Loucy (cell line): ENCODE results near the gene FLCN.

ENCODE experiments used
- H2AFZ ChIP-seq: fragments of 200-600 bp; sonication (generic); 2 replicates; pipeline ENCODE4 v1.6.0; 2016; ENCODE audit warnings: antibody characterized with exemption, mild to moderate bottlenecking, low read length, moderate library complexity
- H3F3A ChIP-seq: fragments of 200-600 bp; 2 replicates; pipeline ENCODE4 v1.6.0; 2016; ENCODE audit warnings: antibody characterized with exemption, low read depth, mild to moderate bottlenecking
- H3K27me3 ChIP-seq: fragments of 200-600 bp; sonication (generic); 2 replicates; pipeline ENCODE4 v1.6.1; 2014; ENCODE audit warnings: low read length, mild to moderate bottlenecking; ENCODE audit not compliant: insufficient read depth, poor library complexity, severe bottlenecking
- H3K36me3 ChIP-seq: fragments of 200-600 bp; sonication (generic); 2 replicates; pipeline ENCODE4 v1.6.1; 2016; ENCODE audit warnings: low read length; ENCODE audit not compliant: insufficient read depth
- H3K4me1 ChIP-seq: fragments of 200-600 bp; sonication (generic); 2 replicates; pipeline ENCODE4 v1.5.1; 2014; ENCODE audit warnings: low read length, mild to moderate bottlenecking; ENCODE audit not compliant: insufficient read depth, poor library complexity, severe bottlenecking
- H3K4me2 ChIP-seq: fragments of 200-600 bp; sonication (generic); 2 replicates; pipeline ENCODE4 v1.6.0; 2014; ENCODE audit warnings: antibody characterized with exemption, low read length, low read depth, mild to moderate bottlenecking; ENCODE audit not compliant: poor library complexity, severe bottlenecking
- H3K4me3 ChIP-seq: fragments of 200-600 bp; sonication (generic); 2 replicates; pipeline ENCODE4 v1.5.1; 2014; ENCODE audit warnings: low read length, mild to moderate bottlenecking, mixed read lengths; ENCODE audit not compliant: poor library complexity, severe bottlenecking
- H3K79me2 ChIP-seq: fragments of 200-600 bp; sonication (generic); 2 replicates; pipeline ENCODE4 v1.6.1; 2014; ENCODE audit warnings: low read length; ENCODE audit not compliant: insufficient read depth
- H3K9ac ChIP-seq: fragments of 200-600 bp; sonication (generic); 2 replicates; pipeline ENCODE4 v1.6.0; 2014; ENCODE audit warnings: mild to moderate bottlenecking, low read depth, low read length, moderate library complexity; ENCODE audit not compliant: poor library complexity, severe bottlenecking
- H3K9me2 ChIP-seq: fragments of 200-600 bp; sonication (generic); replicated peaks from 2 replicates; pipeline ENCODE4 v1.6.1; 2016; ENCODE audit warnings: low read depth, low read length, mixed read lengths
- H3K9me3 ChIP-seq: fragments of 200-600 bp; sonication (generic); 2 replicates; pipeline ENCODE4 v1.6.1; 2014; ENCODE audit warnings: mild to moderate bottlenecking, antibody characterized with exemption, low read length, low read depth; ENCODE audit not compliant: insufficient read depth
- H4K20me1 ChIP-seq: fragments of 200-600 bp; sonication (generic); 2 replicates; pipeline ENCODE4 v1.6.0; 2014; ENCODE audit warnings: antibody characterized with exemption, low read length, mild to moderate bottlenecking; ENCODE audit not compliant: insufficient read depth, poor library complexity, severe bottlenecking
- EZH2phosphoT487 ChIP-seq: fragments of 200-600 bp; IDR thresholded peaks from 2 replicates; pipeline ENCODE4 v1.6.1; 2018; ENCODE audit warnings: antibody characterized with exemption, mild to moderate bottlenecking, moderate library complexity, borderline replicate concordance
- TF ChIP-seq, protein P1 (sequence below): fragments of 200-600 bp; sonication (generic); conservative IDR thresholded peaks from 2 replicates; pipeline ENCODE4 v1.5.1; 2014; ENCODE audit warnings: mild to moderate bottlenecking, antibody characterized with exemption, low read length

FLCN gene, protein sequence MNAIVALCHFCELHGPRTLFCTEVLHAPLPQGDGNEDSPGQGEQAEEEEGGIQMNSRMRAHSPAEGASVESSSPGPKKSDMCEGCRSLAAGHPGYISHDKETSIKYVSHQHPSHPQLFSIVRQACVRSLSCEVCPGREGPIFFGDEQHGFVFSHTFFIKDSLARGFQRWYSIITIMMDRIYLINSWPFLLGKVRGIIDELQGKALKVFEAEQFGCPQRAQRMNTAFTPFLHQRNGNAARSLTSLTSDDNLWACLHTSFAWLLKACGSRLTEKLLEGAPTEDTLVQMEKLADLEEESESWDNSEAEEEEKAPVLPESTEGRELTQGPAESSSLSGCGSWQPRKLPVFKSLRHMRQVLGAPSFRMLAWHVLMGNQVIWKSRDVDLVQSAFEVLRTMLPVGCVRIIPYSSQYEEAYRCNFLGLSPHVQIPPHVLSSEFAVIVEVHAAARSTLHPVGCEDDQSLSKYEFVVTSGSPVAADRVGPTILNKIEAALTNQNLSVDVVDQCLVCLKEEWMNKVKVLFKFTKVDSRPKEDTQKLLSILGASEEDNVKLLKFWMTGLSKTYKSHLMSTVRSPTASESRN

GRCh38 chr17:17237026-17237799, at the start of gene FLCN:
Gene FLCN, minus strand, starts transcription at chr17:17237168. Its CDS starts 9,031 bp downstream, at chr17:17228137.
- no peaks in the 10 kb centered on the region for H3K27me3 ChIP-seq
- H3K9ac ChIP-seq: peak within 1 kb of the TSS; percentile 88
- no peaks in the 10 kb centered on the region for H4K20me1 ChIP-seq
- no peaks in the 10 kb centered on the region; the same call in 1 of the 2 replicates for H3F3A ChIP-seq
- H3K79me2 ChIP-seq: peaks cover 31% of the 10 kb centered on the region; the same call in 1 of the 2 replicates
- peak within 1 kb of the TSS; percentile 90 for H3K4me3 ChIP-seq
- H3K4me2 ChIP-seq: peak within 1 kb of the TSS; percentile 75
- no peaks in the 10 kb centered on the region for H3K9me2 ChIP-seq
- H3K4me1 ChIP-seq: peaks cover 21% of the 10 kb centered on the region
- H3K36me3 ChIP-seq: no peaks in the 10 kb centered on the region
- H3K9me3 ChIP-seq: no peaks in the 10 kb centered on the region
- peak within 1 kb of the TSS; percentile 99 for H2AFZ ChIP-seq
- TF ChIP-seq EZH2phosphoT487: no peak
- TF ChIP-seq, protein P1, sequence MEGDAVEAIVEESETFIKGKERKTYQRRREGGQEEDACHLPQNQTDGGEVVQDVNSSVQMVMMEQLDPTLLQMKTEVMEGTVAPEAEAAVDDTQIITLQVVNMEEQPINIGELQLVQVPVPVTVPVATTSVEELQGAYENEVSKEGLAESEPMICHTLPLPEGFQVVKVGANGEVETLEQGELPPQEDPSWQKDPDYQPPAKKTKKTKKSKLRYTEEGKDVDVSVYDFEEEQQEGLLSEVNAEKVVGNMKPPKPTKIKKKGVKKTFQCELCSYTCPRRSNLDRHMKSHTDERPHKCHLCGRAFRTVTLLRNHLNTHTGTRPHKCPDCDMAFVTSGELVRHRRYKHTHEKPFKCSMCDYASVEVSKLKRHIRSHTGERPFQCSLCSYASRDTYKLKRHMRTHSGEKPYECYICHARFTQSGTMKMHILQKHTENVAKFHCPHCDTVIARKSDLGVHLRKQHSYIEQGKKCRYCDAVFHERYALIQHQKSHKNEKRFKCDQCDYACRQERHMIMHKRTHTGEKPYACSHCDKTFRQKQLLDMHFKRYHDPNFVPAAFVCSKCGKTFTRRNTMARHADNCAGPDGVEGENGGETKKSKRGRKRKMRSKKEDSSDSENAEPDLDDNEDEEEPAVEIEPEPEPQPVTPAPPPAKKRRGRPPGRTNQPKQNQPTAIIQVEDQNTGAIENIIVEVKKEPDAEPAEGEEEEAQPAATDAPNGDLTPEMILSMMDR: no peak

- H4K20me1 ChIP-seq: no peaks in the 10 kb centered on the region
- no peak overlapping the region for H3K4me3 ChIP-seq
- H3K27me3 ChIP-seq: no peaks in the 10 kb centered on the region
- H3K4me1 ChIP-seq: peaks cover 6% of the 10 kb centered on the region
- TF ChIP-seq, protein P1: no peak
- TF ChIP-seq EZH2phosphoT487: no peak
- no peaks in the 10 kb centered on the region for H3F3A ChIP-seq
- H3K36me3 ChIP-seq: no peaks in the 10 kb centered on the region
- no peak overlapping the region for H2AFZ ChIP-seq
- H3K9ac ChIP-seq: no peak overlapping the region
- no peaks in the 10 kb centered on the region for H3K9me3 ChIP-seq
- H3K79me2 ChIP-seq: no peaks in the 10 kb centered on the region
- no peaks in the 10 kb centered on the region for H3K9me2 ChIP-seq
- no peak overlapping the region for H3K4me2 ChIP-seq
Measured at GRCh38 chr17:17285951-17286350, 49.0 kb upstream of the FLCN start.

DNA sequence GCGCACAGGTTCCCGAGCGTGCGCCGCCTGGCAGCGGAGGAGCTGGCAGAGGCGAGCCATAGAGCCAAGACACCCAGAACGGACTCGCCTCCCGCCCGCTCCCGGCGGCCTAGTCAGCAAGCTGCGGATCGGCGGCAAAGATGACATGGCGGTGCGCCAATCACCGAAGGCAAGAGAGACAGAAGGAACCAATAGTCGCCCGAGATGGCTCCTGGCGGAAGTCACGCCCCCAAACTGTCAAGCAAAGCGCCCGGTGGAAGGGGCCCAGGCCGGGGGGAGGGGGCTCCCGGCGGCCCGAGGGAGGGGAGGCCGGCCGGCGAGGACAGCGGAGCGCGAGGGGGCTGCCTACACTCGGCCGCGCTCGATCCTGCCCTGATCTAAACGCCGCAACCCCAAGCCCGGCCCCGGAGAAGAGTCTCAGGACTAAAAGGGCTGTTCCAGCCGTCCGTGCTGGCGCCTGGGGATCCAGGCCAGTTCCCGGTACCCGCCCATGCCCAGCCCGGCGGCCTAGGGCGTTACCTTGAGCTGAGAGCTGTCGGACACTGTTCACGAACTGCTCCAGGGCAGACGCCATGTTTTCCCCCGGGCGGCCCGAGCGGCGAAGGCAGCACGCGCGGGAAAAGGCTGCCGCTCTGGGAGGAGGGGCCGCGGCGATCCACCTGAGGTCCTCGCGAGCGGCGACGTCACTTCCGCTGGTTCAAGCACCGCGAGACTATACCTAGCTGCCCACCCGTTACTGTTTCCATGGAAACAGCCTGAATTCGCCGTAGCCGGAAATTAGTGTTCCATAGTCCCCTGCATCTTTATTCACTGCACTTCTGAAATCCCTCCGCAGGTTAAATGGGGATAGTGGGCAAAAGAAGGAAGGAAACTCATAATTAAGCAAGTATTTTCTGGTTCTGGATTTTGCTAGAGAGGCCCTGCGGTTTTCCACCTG, 43.9 kb upstream of the FLCN start, which contains the start of gene COPS3:
TSS of gene COPS3 (minus strand) at position 634 of the 937 bp plus-strand sequence. CDS start at position 574, 60 bp downstream.
- no peaks in the 10 kb centered on the region for H3K9me3 ChIP-seq
- peaks cover 35% of the 10 kb centered on the region for H3K4me1 ChIP-seq
- no peak for TF ChIP-seq EZH2phosphoT487
- TF ChIP-seq, protein P1: no peak
- H3F3A ChIP-seq: no peaks in the 10 kb centered on the region
- peaks cover 47% of the 10 kb centered on the region for H3K79me2 ChIP-seq
- H3K9ac ChIP-seq: peak within 1 kb of the TSS; percentile 91
- peak within 1 kb of the TSS; percentile 89 for H2AFZ ChIP-seq
- peaks cover 44% of the 10 kb centered on the region for H4K20me1 ChIP-seq
- no peaks in the 10 kb centered on the region for H3K27me3 ChIP-seq
- H3K4me2 ChIP-seq: peak within 1 kb of the TSS; percentile 92
- peak within 1 kb of the TSS; percentile 91 for H3K4me3 ChIP-seq
- no peaks in the 10 kb centered on the region for H3K9me2 ChIP-seq
- no peaks in the 10 kb centered on the region for H3K36me3 ChIP-seq
